K562 (cell line): Measurements from ENCODE around the gene ADAMTS14. TPM values are rescaled to one million over a fixed set of nuclear protein-coding genes. Genes with fewer than 3 reads are reported as not detected.

Source experiments
- DIDO1 ChIP-seq: fragments of 450-650 bp; IDR thresholded peaks from 2 replicates; pipeline ENCODE4 v1.6.1; 2016; ENCODE audit warnings: low read depth, missing biosample characterization, missing genetic modification characterization
- MGA ChIP-seq: fragments of 450-650 bp; IDR thresholded peaks from 2 replicates; pipeline ENCODE4 v1.6.1; 2016; ENCODE audit warnings: mild to moderate bottlenecking, moderate library complexity
- NCOA2 ChIP-seq, 2 experiments: fragments of 450-650 bp; IDR thresholded peaks; 2 replicates each; pipeline ENCODE4 v1.6.1; 2018; ENCODE audit warnings: mild to moderate bottlenecking in 2 of 2, moderate library complexity in 1 of 2; ENCODE audit not compliant: partially characterized antibody in 2 of 2
- NFE2 ChIP-seq: IDR thresholded peaks from 2 replicates; pipeline ENCODE4 v1.6.1; 2014; ENCODE audit warnings: antibody characterized with exemption, low read depth
- PHF20 ChIP-seq: fragments of 450-650 bp; IDR thresholded peaks from 2 replicates; pipeline ENCODE4 v1.6.1; 2018; ENCODE audit not compliant: partially characterized antibody
- RBM15 ChIP-seq: fragments of 200-400 bp; formaldehyde crosslinking; IDR thresholded peaks from 2 replicates; pipeline ENCODE4 v1.6.1; 2018; ENCODE audit warnings: mild to moderate bottlenecking, low read length, moderate library complexity; ENCODE audit not compliant: insufficient read depth
- STAT5B ChIP-seq: fragments of 250-450 bp; sonication (Bioruptor Pico); IDR thresholded peaks from 2 replicates; pipeline ENCODE4 v1.8.0; 2021; ENCODE audit warnings: mild to moderate bottlenecking, inconsistent platforms
- TBL1XR1 ChIP-seq, 2 experiments: IDR thresholded peaks; 2 replicates each; pipeline ENCODE4 v1.6.1; 2012; ENCODE audit warnings: improper control_type of control experiment in 2 of 2, low read length in 2 of 2, mild to moderate bottlenecking in 1 of 2
- U2AF2 ChIP-seq: fragments of 200-400 bp; formaldehyde crosslinking; optimal IDR thresholded peaks from 2 replicates; pipeline ENCODE3; 2017; ENCODE audit warnings: low read depth, mild to moderate bottlenecking, low read length
- ZNF518B ChIP-seq: fragments of 250-450 bp; sonication (Bioruptor Pico); IDR thresholded peaks from 2 replicates; pipeline ENCODE4 v1.5.0; 2021; ENCODE audit warnings: mild to moderate bottlenecking, moderate library complexity
- ZSCAN29 ChIP-seq: fragments of 450-650 bp; IDR thresholded peaks from 2 replicates; pipeline ENCODE4 v1.6.1; 2017
- polyA plus RNA-seq, 8 experiments: library from polyadenylated mRNA; depleted of rRNA in 4 of 8; stranded (reverse) in 5 of 8; unstranded in 3 of 8; fragments of >200 nt; fragmentation: Nextera tagmentation in 2 of 8; fragmentation: Illumina TruSeq in 1 of 8; extraction: Ambion mirVana in 2 of 8; extraction: Trizol in 1 of 8; gene quantifications; 2 replicates each; pipeline versions ENCODE4 v1.2.1 to v1.2.3, GENCODE V29; 2011 to 2014; ENCODE audit warnings: inconsistent platforms in 1 of 8, missing spikeins in 1 of 8
- total RNA-seq, 7 experiments: library from RNA; depleted of rRNA in 6 of 7; stranded (reverse); fragments of >200 nt in 6 of 7; fragmentation: Illumina TruSeq in 2 of 7; extraction: Trizol in 2 of 7; gene quantifications; 2 replicates each; pipeline versions ENCODE4 v1.2.1 to v1.2.3, GENCODE V29; 2011 to 2021; ENCODE audit warnings: low replicate concordance in 1 of 7

The ADAMTS14 gene
- total and polyA plus RNA-seq, 9 of the 15 experiments (the other 6 are each of a cell fraction or from before 2014, with no cell fraction given), result 0.04 to 37.4 (median 15.9) TPM

GRCh38 chr10:70742537-70743429 is 70.5 kb downstream of the ADAMTS14 start (continued):
- no peak for TF ChIP-seq ZNF518B
- no peak for TF ChIP-seq U2AF2
- no peak for TF ChIP-seq NFE2
- TF ChIP-seq MGA, result no peak; the same call in 1 of the 2 replicates
- TF ChIP-seq STAT5B (CRISPR knock-in tag), result 0 out of 2 replicates have a peak, but pooled peaks have one; percentile 29
- TF ChIP-seq DIDO1 (tag), result no peak
- peak in 1 of 2 experiments; percentile 82; a peak in 2 of 4 replicates for TF ChIP-seq TBL1XR1 (IDR thresholded peaks at IDR 0.05; ENCODE audit: low read length in 2 of 2)
- no peak for TF ChIP-seq NCOA2 (IDR thresholded peaks at IDR 0.05; ENCODE audit: partially characterized antibody in 2 of 2)
- no peak for TF ChIP-seq ZSCAN29
- TF ChIP-seq PHF20, result no peak
- TF ChIP-seq RBM15, result no peak
